HEK293 (cell line): Measurements from ENCODE around the gene CFAP99.

Source experiments
- CTCF ChIA-PET: fragments of 350-600 bp; formaldehyde crosslinking; extraction: SDS; loops from one replicate; lab custom pipeline; 2021; ENCODE audit warnings: antibody characterized with exemption; lab: Yijun Ruan, JAX
- POLR2A ChIA-PET: fragments of 300-600 bp; formaldehyde crosslinking; extraction: SDS; loops from one replicate; lab custom pipeline; 2020; ENCODE audit warnings: antibody characterized with exemption, inconsistent platforms; lab: Yijun Ruan, JAX
- H3K27ac ChIP-seq: fragments of 200-500 bp; sonication (Bioruptor generic); 2 replicates; pipeline ENCODE4 v1.5.1; 2014; ENCODE audit warnings: low read depth, low read length, control low read depth, inconsistent platforms; ENCODE audit errors: extremely low read depth
- H3K36me3 ChIP-seq, 2 experiments: fragments of 200-500 bp in 1 of 2; sonication (Bioruptor generic) in 1 of 2; 1 replicate in 1 of 2; 2 replicates in 1 of 2; pipeline ENCODE4 v1.5.1; 2014 to 2017; ENCODE audit warnings: inconsistent platforms in 2 of 2, low read length in 2 of 2; ENCODE audit not compliant: control insufficient read depth in 2 of 2, insufficient read depth in 1 of 2
- H3K4me1 ChIP-seq: fragments of 200-500 bp; sonication (Bioruptor generic); 2 replicates; pipeline ENCODE4 v1.5.1; 2014; ENCODE audit warnings: mild to moderate bottlenecking, low read length, inconsistent platforms; ENCODE audit not compliant: control insufficient read depth, insufficient read depth
- H3K4me3 ChIP-seq: 2 replicates; pipeline ENCODE4 v1.5.1; 2011; ENCODE audit warnings: low read depth, mild to moderate bottlenecking, control low read depth, low read length, moderate library complexity
- H3K9me3 ChIP-seq: fragments of 200-500 bp; sonication (Bioruptor generic); 2 replicates; pipeline ENCODE4 v1.5.1; 2014; ENCODE audit warnings: low read depth, low read length, inconsistent platforms; ENCODE audit not compliant: control insufficient read depth, insufficient read depth
- GLIS2 ChIP-seq: fragments of 450-650 bp; formaldehyde crosslinking; IDR thresholded peaks from 2 replicates; pipeline ENCODE4 v1.5.1; 2016; ENCODE audit warnings: missing biosample characterization, missing genetic modification characterization
- KLF1 ChIP-seq: fragments of 450-650 bp; formaldehyde crosslinking; IDR thresholded peaks from 2 replicates; pipeline ENCODE4 v1.5.1; 2016; ENCODE audit warnings: missing biosample characterization, missing genetic modification characterization
- OSR2 ChIP-seq: fragments of 450-650 bp; formaldehyde crosslinking; IDR thresholded peaks from 2 replicates; pipeline ENCODE4 v1.5.1; 2016; ENCODE audit warnings: missing biosample characterization, missing genetic modification characterization
- OVOL3 ChIP-seq: fragments of 450-650 bp; formaldehyde crosslinking; IDR thresholded peaks from 2 replicates; pipeline ENCODE4 v1.5.1; 2016; ENCODE audit warnings: missing biosample characterization, missing genetic modification characterization
- PBX3 ChIP-seq: sonication (generic); formaldehyde crosslinking; IDR thresholded peaks from 2 replicates; pipeline ENCODE4 v1.8.1; 2022; ENCODE audit warnings: mild to moderate bottlenecking, moderate library complexity, missing genetic modification reagents
- PRDM4 ChIP-seq: fragments of 450-650 bp; formaldehyde crosslinking; IDR thresholded peaks from 2 replicates; pipeline ENCODE4 v1.5.1; 2017; ENCODE audit warnings: missing biosample characterization, missing genetic modification characterization
- SP3 ChIP-seq: fragments of 450-650 bp; formaldehyde crosslinking; IDR thresholded peaks from 2 replicates; pipeline ENCODE4 v1.5.1; 2016; ENCODE audit warnings: missing biosample characterization, missing genetic modification characterization
- ZBTB17 ChIP-seq: fragments of 450-650 bp; formaldehyde crosslinking; IDR thresholded peaks from 2 replicates; pipeline ENCODE4 v1.5.1; 2016; ENCODE audit warnings: missing biosample characterization, missing genetic modification characterization
- ZIC2 ChIP-seq: fragments of 450-650 bp; formaldehyde crosslinking; IDR thresholded peaks from 2 replicates; pipeline ENCODE4 v1.5.1; 2016; ENCODE audit warnings: missing biosample characterization, missing genetic modification characterization
- ZNF274 ChIP-seq, 2 experiments: fragments of 200-500 bp in 1 of 2; fragments of 450-650 bp in 1 of 2; sonication (Bioruptor generic) in 1 of 2; formaldehyde crosslinking in 1 of 2; IDR thresholded peaks; 2 replicates each; pipeline versions ENCODE4 v1.5.1 to v1.6.1; 2014 to 2016; ENCODE audit warnings: borderline replicate concordance in 1 of 2, inconsistent platforms in 1 of 2, low read length in 1 of 2, missing biosample characterization in 1 of 2, missing genetic modification characterization in 1 of 2
- ZNF354C ChIP-seq: fragments of 450-650 bp; formaldehyde crosslinking; IDR thresholded peaks from 2 replicates; pipeline ENCODE4 v1.5.1; 2016; ENCODE audit warnings: missing biosample characterization, missing genetic modification characterization, low read depth, borderline replicate concordance
- ZNF433 ChIP-seq: fragments of 450-650 bp; formaldehyde crosslinking; IDR thresholded peaks from 2 replicates; pipeline ENCODE4 v1.5.1; 2016; ENCODE audit warnings: missing biosample characterization, missing genetic modification characterization, low read depth
- ZNF660 ChIP-seq: fragments of 450-650 bp; IDR thresholded peaks from 2 replicates; pipeline ENCODE4 v1.5.1; 2018; ENCODE audit warnings: missing biosample characterization, mild to moderate bottlenecking, missing genetic modification characterization
- ZNF776 ChIP-seq: fragments of 450-650 bp; formaldehyde crosslinking; IDR thresholded peaks from 2 replicates; pipeline ENCODE4 v1.5.0; 2017; ENCODE audit warnings: missing biosample characterization, missing genetic modification characterization, borderline replicate concordance
- ZSCAN23 ChIP-seq: fragments of 450-650 bp; formaldehyde crosslinking; IDR thresholded peaks from 2 replicates; pipeline ENCODE4 v1.5.1; 2016; ENCODE audit warnings: missing biosample characterization, missing genetic modification characterization

CFAP99 gene

GRCh38 chr4:2421928-2422327 lies 3.2 kb downstream of the CFAP99 start (continued):
- TF ChIP-seq PBX3: no peak
- no peak for TF ChIP-seq ZNF433
- TF ChIP-seq ZBTB17 (tag by site-specific recombination): no peak

GRCh38 chr4:2423066-2423465 lies 4.3 kb downstream of the CFAP99 start:
- no peaks in the 10 kb centered on the region for H3K4me1 ChIP-seq
- ChIA-PET POLR2A (no interaction called here), CTCF (interaction anchor here (0.5 to 0.6 kb wide), 3 partner anchors 17 to 210 kb away, joined by 3 read pairs; no protein-coding TSS in a partner anchor)

GRCh38 chr4:2423695-2424094 lies 4.9 kb downstream of the CFAP99 start:
- POLR2A ChIA-PET: no interaction called here

More at GRCh38 chr4:2423066-2423465, 4.3 kb downstream of the CFAP99 start:
- H3K27ac ChIP-seq: no peak overlapping the region
- no peaks in the 10 kb centered on the region for H3K36me3 ChIP-seq
- TF ChIP-seq ZNF660 (no peak), ZNF274 (IDR thresholded peaks at IDR 0.05; ENCODE audit: low read length) (no peak), ZNF274 (tag by site-specific recombination; IDR thresholded peaks at IDR 0.05; ENCODE audit: borderline replicate concordance) (no peak), OVOL3 (no peak), ZNF776 (no peak), ZIC2 (peak; percentile 94)
- H3K4me3 ChIP-seq: no peak overlapping the region
- no peaks in the 10 kb centered on the region for H3K9me3 ChIP-seq

GRCh38 chr4:2424581-2424980 lies 5.8 kb downstream of the CFAP99 start:
- no peak for TF ChIP-seq OSR2
- TF ChIP-seq GLIS2: 0 out of 2 replicates have a peak, but pooled peaks have one; percentile 24
- TF ChIP-seq, all 188 proteins: peak for 1
- Histone ChIP-seq H3K27ac (no peak overlapping the region), H3K9me3 (no peaks in the 10 kb centered on the region), H3K4me1 (no peaks in the 10 kb centered on the region), H3K36me3 (no peaks in the 10 kb centered on the region), H3K4me3 (no peak overlapping the region)
- ChIA-PET CTCF (interaction anchor here (0.6 kb wide), 1 partner anchor 459 kb away, joined by 3 read pairs; no protein-coding TSS in a partner anchor), POLR2A (no interaction called here)

More at GRCh38 chr4:2423695-2424094, 4.9 kb downstream of the CFAP99 start:
- Histone ChIP-seq H3K9me3 (no peaks in the 10 kb centered on the region), H3K4me1 (no peaks in the 10 kb centered on the region), H3K27ac (no peak overlapping the region), H3K4me3 (no peak overlapping the region), H3K36me3 (no peaks in the 10 kb centered on the region)
- TF ChIP-seq ZSCAN23 (tag by site-specific recombination) (no peak), SP3 (no peak)
- CTCF ChIA-PET: no interaction called here

GRCh38 chr4:2425386-2426068 lies 6.8 kb downstream of the CFAP99 start:
- Histone ChIP-seq H3K4me3 (no peak overlapping the region), H3K4me1 (no peaks in the 10 kb centered on the region), H3K9me3 (no peaks in the 10 kb centered on the region), H3K36me3 (no peaks in the 10 kb centered on the region), H3K27ac (no peak overlapping the region)
- ChIA-PET CTCF (no interaction called here), POLR2A (no interaction called here)
- TF ChIP-seq KLF1 (tag by site-specific recombination) (no peak), ZNF354C (tag by site-specific recombination) (no peak), PRDM4 (tag by site-specific recombination) (0 out of 2 replicates have a peak, but pooled peaks have one; percentile 32)
